Skeletal muscle tissue (tissue), 4 donors: ENCODE measurements around the gene B4GALNT4. TPM values are rescaled to one million over a fixed set of nuclear protein-coding genes. Genes with fewer than 3 reads are reported as not detected.
"Not testable (repeated sequence)": the region's sequence is repeated elsewhere in the genome, so short reads cannot be mapped to it uniquely, and the experiment has no call there.

Source experiments
- H3K27ac ChIP-seq: one replicate; pipeline ENCODE4 v1.7.0; 2013; ENCODE audit warnings: mild to moderate bottlenecking, low read depth, low read length, inconsistent platforms
- H3K27me3 ChIP-seq, 3 donors: one replicate each; pipeline ENCODE4 v1.7.0; 2013; ENCODE audit warnings: low read length in 3 of 3; ENCODE audit not compliant: control insufficient read depth in 3 of 3, insufficient read depth in 3 of 3
- H3K36me3 ChIP-seq, 3 donors: one replicate each; pipeline ENCODE4 v1.7.0; 2013; ENCODE audit warnings: low read length in 3 of 3; ENCODE audit not compliant: control insufficient read depth in 3 of 3, insufficient read depth in 3 of 3
- H3K4me1 ChIP-seq, 3 donors: one replicate each; pipeline ENCODE4 v1.7.0; 2013; ENCODE audit warnings: low read length in 3 of 3, mild to moderate bottlenecking in 3 of 3; ENCODE audit not compliant: control insufficient read depth in 3 of 3, insufficient read depth in 3 of 3
- H3K4me3 ChIP-seq, 3 donors: one replicate each; pipeline ENCODE4 v1.7.0; 2013; ENCODE audit warnings: low read length in 3 of 3
- H3K9ac ChIP-seq, 3 donors: one replicate each; pipeline ENCODE4 v1.7.0; 2013; ENCODE audit warnings: low read length in 3 of 3, mild to moderate bottlenecking in 3 of 3, moderate library complexity in 2 of 3, low read depth in 1 of 3
- H3K9me3 ChIP-seq, 3 donors: one replicate each; pipeline ENCODE4 v1.7.0; 2013; ENCODE audit warnings: low read length in 3 of 3; ENCODE audit not compliant: control insufficient read depth in 3 of 3
- total RNA-seq: library from RNA; depleted of rRNA; stranded (reverse); fragments of >200 nt; gene quantifications from one replicate; pipeline ENCODE4 v1.2.3, GENCODE V29; 2014
- donor health status: Osteomylitis.

Gene B4GALNT4
- total RNA-seq, 1 donor from 2014 or later, result 5.2 TPM

DNA sequence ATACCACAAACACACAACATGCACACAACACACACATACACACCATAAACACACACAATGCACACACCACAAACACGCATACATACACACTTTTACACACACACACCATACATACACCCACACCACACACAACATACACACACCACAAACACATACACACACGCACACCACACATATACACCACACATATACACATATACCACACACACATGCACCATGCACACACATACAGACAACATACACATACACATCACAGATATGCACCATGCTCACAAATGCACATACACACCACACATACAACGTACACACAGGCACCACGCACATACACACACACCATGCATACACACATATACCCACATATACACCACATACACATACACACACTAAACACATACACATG lies 11.7 kb upstream of the B4GALNT4 start:
- H3K36me3 ChIP-seq, result no peaks in the 10 kb centered on the region

DNA sequence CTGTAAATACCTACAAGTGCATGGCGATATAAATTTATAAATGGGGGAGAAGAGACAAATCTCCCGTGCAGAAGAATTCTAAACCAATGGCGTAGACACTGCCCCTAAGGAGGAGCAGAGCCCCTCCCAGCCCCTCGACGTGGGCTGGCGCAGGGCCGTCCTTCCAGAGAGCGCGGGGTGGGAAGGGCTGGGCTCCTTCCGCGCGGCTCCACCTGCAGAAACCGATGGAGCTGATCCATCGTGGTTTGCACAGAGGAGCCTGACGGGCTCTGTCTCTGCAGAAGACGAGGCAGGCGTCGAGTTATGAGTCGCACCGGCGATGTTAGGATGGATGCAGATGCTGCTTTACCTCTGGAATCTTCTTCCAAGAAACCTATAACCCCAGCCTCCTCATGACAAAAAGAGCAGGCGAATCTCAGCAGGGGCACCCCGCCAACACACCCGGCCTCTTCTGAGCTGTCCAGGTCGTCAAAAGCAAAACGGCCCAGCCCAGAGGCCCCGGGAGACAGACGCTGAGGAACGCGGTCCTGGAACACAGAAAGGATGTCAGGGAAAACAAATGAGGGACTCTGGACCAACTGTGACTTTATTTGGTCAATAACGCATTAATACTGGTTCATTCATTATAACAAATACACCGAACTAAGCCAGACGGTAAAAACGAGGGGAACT lies 11.0 kb upstream of the B4GALNT4 start:
- H3K36me3 ChIP-seq, result no peaks in the 10 kb centered on the region
- peaks cover 0 to 2% (median 0%) of the 10 kb centered on the region in 3 donors for H3K9me3 ChIP-seq
- no peak overlapping the region for H3K27ac ChIP-seq
- no peak overlapping the region for H3K4me3 ChIP-seq
- peaks cover 17 to 27% (median 23%) of the 10 kb centered on the region in 3 donors for H3K27me3 ChIP-seq
- no peak overlapping the region for H3K9ac ChIP-seq
- peaks cover 15 to 18% (median 15%) of the 10 kb centered on the region in 3 donors for H3K4me1 ChIP-seq

More for the DNA sequence above, 11.7 kb upstream of the B4GALNT4 start:
- H3K27me3 ChIP-seq, result peaks cover 16 to 23% (median 23%) of the 10 kb centered on the region in 3 donors
- peaks cover 0 to 2% (median 0%) of the 10 kb centered on the region in 3 donors for H3K9me3 ChIP-seq
- no peak overlapping the region for H3K9ac ChIP-seq
- H3K4me3 ChIP-seq, result no peak overlapping the region
- peaks cover 16 to 25% (median 20%) of the 10 kb centered on the region in 3 donors for H3K4me1 ChIP-seq
- no peak overlapping the region for H3K27ac ChIP-seq

DNA sequence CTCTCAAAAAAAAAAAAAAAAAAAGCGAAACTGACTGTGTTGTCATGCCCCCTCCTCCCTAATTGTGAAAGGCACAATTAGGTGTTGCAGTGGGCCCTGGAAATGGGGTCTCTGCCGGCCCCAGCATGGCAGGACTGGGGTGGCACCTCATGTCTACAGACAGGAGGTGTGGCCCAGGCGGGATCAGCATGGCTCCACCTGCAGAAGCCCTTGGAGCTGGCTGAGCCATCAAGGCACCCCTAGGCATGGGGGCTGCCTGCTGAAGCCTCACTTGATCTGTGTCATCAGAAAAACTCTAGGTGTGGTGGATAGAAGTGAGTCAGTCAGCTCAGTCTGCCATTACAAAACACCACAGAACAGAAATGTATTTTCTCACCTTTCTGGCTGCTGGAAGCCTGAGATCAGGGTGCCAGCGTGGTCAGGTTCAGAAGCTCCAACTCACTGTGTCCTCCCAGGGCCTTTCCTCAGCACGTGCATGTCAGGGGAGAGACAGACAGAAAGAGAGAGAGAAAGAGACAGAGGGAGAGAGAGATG lies 10.1 kb upstream of the B4GALNT4 start:
- H3K9me3 ChIP-seq, result peaks cover 0 to 2% (median 0%) of the 10 kb centered on the region in 3 donors
- H3K4me3 ChIP-seq, result no peak overlapping the region
- no peaks in the 10 kb centered on the region for H3K36me3 ChIP-seq
- H3K9ac ChIP-seq, result no peak overlapping the region
- H3K4me1 ChIP-seq, result peaks cover 8 to 10% (median 8%) of the 10 kb centered on the region in 3 donors
- H3K27me3 ChIP-seq, result peaks cover 24 to 33% (median 27%) of the 10 kb centered on the region in 3 donors
- no peak overlapping the region for H3K27ac ChIP-seq

DNA sequence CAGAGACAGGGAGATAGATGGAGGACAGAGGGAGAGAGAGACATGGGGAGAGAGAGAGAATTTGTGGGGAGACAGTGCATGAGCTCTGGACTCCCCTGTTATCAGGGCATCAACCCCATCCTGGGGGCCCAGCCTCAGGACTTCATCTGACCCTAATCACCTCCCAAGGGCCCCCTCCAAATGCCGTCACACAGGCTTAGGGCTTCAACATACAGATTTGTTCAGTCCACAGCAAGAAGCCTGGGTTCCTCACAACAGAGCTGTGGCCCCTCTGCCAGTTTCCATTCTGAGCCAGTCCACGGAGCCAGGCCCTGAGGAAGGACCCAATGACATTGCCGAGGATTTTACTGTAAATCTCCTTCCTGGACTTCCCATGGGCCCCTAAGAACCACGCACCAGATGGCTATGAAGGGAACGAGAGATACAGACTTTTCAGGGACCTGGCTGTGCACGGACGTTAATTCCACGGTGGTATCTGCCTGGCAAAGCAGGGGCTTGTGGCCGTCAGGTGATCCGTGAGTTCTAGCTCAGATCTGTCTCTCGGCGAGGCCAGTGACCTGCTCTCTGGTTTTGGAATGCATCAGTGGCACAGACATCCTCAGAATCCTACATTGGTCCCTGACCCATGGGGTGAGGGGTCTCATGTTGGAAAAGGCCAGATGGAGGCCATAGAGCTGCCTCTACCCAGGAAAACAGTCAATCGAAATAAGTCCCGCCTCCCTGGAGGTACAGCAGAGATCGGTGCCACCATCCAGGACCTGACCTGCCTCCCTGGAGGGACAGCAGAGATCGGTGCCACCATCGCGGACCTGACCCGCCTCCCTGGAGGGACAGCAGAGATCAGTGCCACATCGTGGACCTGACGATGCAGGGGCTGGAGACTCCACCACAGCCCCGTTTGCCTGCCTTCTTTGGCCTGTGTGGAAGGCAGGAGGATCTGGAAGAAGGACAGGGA lies 8.7 kb upstream of the B4GALNT4 start:
- Histone ChIP-seq H3K4me1 (peaks cover 2 to 5% (median 2%) of the 10 kb centered on the region in 3 donors), H3K27me3 (peaks cover 36 to 44% (median 39%) of the 10 kb centered on the region in 3 donors), H3K36me3 (no peaks in the 10 kb centered on the region), H3K9ac (no peak overlapping the region), H3K27ac (no peak overlapping the region), H3K4me3 (no peak overlapping the region), H3K9me3 (peaks cover 0 to 2% (median 0%) of the 10 kb centered on the region in 3 donors)

DNA sequence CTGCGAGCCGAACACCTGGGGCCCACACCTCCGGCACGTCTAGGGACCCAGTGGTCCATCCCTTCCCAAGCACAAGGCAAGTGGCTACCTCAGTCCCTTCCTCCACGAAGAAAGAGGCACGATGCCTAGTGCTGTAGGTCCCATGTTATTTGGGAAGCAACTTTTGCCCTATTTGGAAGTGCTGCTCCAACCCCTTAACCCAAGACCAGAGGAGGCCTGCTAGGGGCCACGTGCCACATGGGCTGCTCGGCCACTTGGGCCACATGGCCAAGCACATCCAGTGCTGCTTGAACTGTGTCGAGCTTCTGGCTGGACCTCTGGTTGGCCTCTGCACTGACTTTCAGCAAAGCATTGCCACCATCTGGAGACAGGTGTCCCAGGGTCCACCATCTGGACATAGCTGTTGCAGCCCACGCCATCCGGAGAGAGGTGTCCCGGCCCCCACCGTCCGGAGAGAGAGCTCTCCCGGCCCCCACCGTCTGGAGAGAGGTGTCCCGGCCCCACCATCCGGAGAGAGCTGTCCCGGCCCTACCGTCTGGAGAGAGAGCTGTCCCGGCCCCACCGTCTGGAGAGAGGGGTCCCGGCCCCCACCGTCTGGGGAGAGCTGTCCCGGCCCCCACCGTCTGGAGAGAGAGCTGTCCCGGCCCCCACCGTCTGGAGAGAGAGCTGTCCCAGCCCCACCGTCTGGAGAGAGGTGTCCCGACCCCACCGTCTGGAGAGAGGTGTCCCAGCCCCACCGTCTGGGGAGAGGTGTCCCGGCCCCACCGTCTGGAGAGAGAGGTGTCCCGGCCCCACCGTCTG lies 6.5 kb upstream of the B4GALNT4 start:
- Histone ChIP-seq H3K9me3 (peaks cover 0 to 2% (median 0%) of the 10 kb centered on the region in 3 donors), H3K9ac (no peak overlapping the region), H3K27ac (no peak overlapping the region), H3K27me3 (peaks cover 41 to 63% (median 45%) of the 10 kb centered on the region in 3 donors), H3K4me3 (no peak overlapping the region), H3K4me1 (peaks cover 0 to 4% (median 0%) of the 10 kb centered on the region in 3 donors), H3K36me3 (no peaks in the 10 kb centered on the region)

DNA sequence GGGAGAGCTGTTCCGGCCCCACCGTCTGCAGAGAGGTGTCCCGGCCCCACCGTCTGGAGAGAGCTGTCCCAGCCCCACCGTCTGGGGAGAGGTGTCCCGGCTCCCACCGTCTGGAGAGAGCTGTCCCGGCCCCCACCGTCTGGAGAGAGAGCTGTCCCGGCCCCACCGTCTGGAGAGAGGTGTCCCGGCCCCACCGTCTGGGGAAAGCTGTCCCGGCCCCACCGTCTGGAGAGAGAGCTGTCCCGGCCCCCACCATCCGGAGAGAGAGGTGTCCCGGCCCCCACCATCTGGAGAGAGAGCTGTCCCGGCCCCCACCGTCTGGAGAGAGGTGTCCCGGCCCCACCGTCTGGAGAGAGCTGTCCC lies 5.9 kb upstream of the B4GALNT4 start:
- H3K4me3 ChIP-seq, H3K36me3 ChIP-seq, H3K4me1 ChIP-seq, H3K9me3 ChIP-seq, H3K27ac ChIP-seq, H3K9ac ChIP-seq: not testable (repeated sequence)
- peaks cover 45 to 68% (median 46%) of the 10 kb centered on the region in 3 donors for H3K27me3 ChIP-seq

DNA sequence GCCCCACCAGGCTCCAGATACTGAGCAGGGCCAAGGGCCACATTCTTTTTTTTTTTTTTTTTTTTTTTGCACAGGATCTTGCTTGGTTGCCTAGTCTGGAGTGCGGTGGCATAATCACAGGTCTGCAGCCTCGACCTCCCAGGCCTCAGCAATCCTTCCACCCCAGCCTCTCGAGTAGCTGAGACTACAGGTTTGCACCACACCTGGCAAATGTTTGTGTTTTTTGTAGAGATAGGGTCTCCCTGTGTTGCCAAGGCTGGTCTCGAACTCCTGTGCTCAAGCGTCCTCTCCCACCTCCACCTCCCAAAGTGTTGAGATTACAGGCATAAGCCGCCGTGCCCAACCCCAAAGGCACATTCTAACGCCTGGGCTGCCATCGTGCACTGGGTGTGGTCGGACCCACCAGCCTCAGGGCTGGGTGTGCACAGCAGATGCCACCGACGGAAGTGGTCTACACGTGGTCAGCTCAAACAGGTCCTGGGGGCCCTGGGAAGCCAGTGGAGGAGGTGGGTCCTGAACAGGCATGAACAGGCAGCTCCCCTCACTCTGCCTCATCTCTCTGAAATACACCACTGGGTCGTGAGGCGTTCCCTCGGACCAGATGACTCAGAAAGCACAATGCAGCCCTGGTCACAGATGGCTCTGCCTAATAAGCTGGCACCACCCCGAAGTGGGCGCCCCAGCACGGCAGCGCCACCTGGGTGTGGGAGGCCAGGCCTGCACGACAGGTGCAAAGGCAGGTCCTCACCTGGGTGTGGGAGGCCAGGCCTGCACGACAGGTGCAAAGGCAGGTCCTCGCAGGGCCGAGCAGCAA lies 5.1 kb upstream of the B4GALNT4 start:
- H3K9me3 ChIP-seq, result peaks cover 0 to 2% (median 0%) of the 10 kb centered on the region in 3 donors
- H3K4me1 ChIP-seq, result peaks cover 0 to 7% (median 4%) of the 10 kb centered on the region in 3 donors
- H3K9ac ChIP-seq, result no peak overlapping the region
- no peak overlapping the region for H3K27ac ChIP-seq
- no peak overlapping the region for H3K4me3 ChIP-seq
- peaks cover 47 to 70% (median 49%) of the 10 kb centered on the region in 3 donors for H3K27me3 ChIP-seq
- no peaks in the 10 kb centered on the region for H3K36me3 ChIP-seq

DNA sequence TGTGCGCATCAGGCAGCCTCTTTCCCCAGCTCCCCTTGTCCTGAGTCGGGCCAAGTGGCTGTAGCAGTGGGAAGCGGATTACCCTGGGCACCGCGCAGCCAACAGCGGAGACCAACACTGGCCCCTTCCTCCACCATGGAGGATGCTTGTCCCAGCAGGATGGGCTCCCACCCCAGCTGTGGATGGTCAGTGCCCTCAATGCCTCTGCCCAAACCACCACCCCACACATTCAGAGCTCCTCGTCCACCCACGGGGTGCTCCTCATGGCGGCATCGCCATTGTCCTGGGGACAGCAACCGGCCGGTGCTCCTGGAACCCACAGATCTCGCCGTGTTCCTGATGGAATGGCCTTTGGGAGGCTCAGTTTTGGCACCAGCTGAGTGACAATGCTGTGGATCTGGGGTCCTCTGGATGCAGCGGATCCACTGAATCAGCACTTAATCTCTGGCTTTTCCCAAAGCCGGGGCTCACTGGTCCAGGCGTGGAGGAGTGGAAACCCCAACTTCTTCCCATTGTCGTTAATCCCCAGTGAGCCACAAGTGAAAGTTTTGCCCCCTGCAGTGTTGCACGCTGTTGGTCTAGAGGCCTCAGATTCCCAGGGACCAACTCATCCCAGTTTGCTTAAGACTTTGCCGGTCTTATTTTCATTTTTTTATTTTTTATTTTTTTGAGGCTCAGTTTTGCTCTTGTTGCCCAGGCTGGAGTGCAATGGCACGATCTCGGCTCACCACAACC lies 4.1 kb upstream of the B4GALNT4 start:
- Histone ChIP-seq H3K36me3 (no peaks in the 10 kb centered on the region), H3K4me3 (no peak overlapping the region), H3K9me3 (peaks cover 0 to 2% (median 0%) of the 10 kb centered on the region in 3 donors), H3K9ac (no peak overlapping the region), H3K27me3 (peaks cover 49 to 65% (median 50%) of the 10 kb centered on the region in 3 donors), H3K4me1 (peaks cover 0 to 7% (median 4%) of the 10 kb centered on the region in 3 donors), H3K27ac (no peak overlapping the region)
